Thyroid gland (tissue), 4 donors: ENCODE data around the gene DDX42. TPM values are rescaled to one million over a fixed set of nuclear protein-coding genes. Genes with fewer than 3 reads are reported as not detected.
A peak's percentile ranks its signal among the peaks of the same experiment; 100 is the strongest.
"Not testable (repeated sequence)": the region's sequence is repeated elsewhere in the genome, so short reads cannot be mapped to it uniquely, and the experiment has no call there.

ENCODE experiments used
- DNase-seq, 2 donors: peaks; one replicate each; pipeline ENCODE4 v3.0.0-alpha.2; 2019
- H3K27ac ChIP-seq, 3 donors: fragments of 200-600 bp; sonication (generic); 1 replicate in 2 of 3; 2 replicates in 1 of 3; pipeline ENCODE4 v1.5.1; 2016 to 2019; ENCODE audit warnings: mild to moderate bottlenecking in 1 of 3, moderate library complexity in 1 of 3
- H3K27me3 ChIP-seq: fragments of 200-600 bp; sonication (generic); one replicate; pipeline ENCODE4 v1.5.1; 2019
- H3K36me3 ChIP-seq, 2 donors: fragments of 200-600 bp; sonication (generic); one replicate each; pipeline ENCODE4 v1.5.1; 2016 to 2019
- H3K4me1 ChIP-seq, 2 donors: fragments of 200-600 bp; sonication (generic); one replicate each; pipeline ENCODE4 v1.5.1; 2017 to 2019
- H3K4me3 ChIP-seq, 3 donors: fragments of 200-600 bp; sonication (generic); replicated peaks in 1 of 3; 1 replicate in 2 of 3; 2 replicates in 1 of 3; pipeline ENCODE4 v1.5.1; 2016; ENCODE audit warnings: mild to moderate bottlenecking in 1 of 3
- H3K9me3 ChIP-seq: fragments of 200-600 bp; sonication (generic); one replicate; pipeline ENCODE4 v1.5.1; 2017
- CTCF ChIP-seq, 6 experiments: fragments of 200-600 bp in 3 of 6; fragments of 450-650 bp in 3 of 6; sonication (generic) in 3 of 6; IDR thresholded peaks; one replicate each; pipeline ENCODE4 v1.5.1; 2016 to 2019; ENCODE audit warnings: antibody characterized with exemption in 6 of 6, mild to moderate bottlenecking in 2 of 6, inconsistent platforms in 1 of 6, moderate library complexity in 1 of 6
- POLR2A ChIP-seq, 2 donors: fragments of 450-650 bp; IDR thresholded peaks; one replicate each; pipeline ENCODE4 v1.6.1; 2017; ENCODE audit warnings: antibody characterized with exemption in 2 of 2, mild to moderate bottlenecking in 2 of 2, moderate library complexity in 1 of 2
- WGBS, 2 donors: methylation state at CpG; one replicate each; pipeline ENCODE4 v1.1.5; 2017; 5-methylcytosine and 5-hydroxymethylcytosine counted together
- intact Hi-C: fragments of 100-400 bp; cut with DNase I; formaldehyde crosslinking; loops from one replicate; pipeline ENCODE4 v1.15.1; 2023
- total RNA-seq, 4 donors: library from RNA; depleted of rRNA; stranded (reverse); fragments of >200 nt; gene quantifications; one replicate each; pipeline ENCODE4 v1.2.3, GENCODE V29; 2016

Gene DDX42
- total RNA-seq, 4 donors from 2014 or later: 76.3 to 138 (median 89.1) TPM

DNA sequence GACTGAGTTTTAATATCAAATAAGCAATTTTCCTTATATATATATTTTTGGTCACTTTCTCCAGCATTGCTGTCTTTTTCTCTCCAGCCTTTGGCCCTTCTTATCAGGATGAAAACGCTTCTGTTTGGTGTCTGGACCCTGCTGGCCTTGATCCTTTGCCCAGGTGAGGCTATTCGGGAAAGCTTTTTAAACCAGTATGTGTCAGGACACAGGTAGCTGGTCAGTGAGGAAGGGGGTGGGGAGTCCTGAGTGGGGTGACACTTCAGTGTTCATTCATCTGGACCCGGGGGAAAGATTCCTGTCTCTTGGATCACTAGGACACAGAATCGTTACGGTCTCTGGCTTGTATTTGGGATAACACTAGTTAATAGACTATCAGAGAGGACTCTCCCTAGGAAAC, 80.7 kb downstream of the DDX42 start:
- no peak for TF ChIP-seq POLR2A (IDR thresholded peaks at IDR 0.05)
- TF ChIP-seq CTCF (IDR thresholded peaks at IDR 0.05): no peak
- intact Hi-C loops: no loop called here
- Histone ChIP-seq H3K4me1 (peaks cover 4 to 13% of the 10 kb centered on the region in 2 donors), H3K36me3 (no peaks in the 10 kb centered on the region), H3K27ac (no peak overlapping the region), H3K9me3 (no peaks in the 10 kb centered on the region), H3K4me3 (no peak overlapping the region), H3K27me3 (no peaks in the 10 kb centered on the region)
- whole genome bisulfite sequencing, 2 donors: 29 to 41% methylated on average over 5 of the region's 5 CpGs
- DNase-seq: peak; percentile 41 to 43

DNA sequence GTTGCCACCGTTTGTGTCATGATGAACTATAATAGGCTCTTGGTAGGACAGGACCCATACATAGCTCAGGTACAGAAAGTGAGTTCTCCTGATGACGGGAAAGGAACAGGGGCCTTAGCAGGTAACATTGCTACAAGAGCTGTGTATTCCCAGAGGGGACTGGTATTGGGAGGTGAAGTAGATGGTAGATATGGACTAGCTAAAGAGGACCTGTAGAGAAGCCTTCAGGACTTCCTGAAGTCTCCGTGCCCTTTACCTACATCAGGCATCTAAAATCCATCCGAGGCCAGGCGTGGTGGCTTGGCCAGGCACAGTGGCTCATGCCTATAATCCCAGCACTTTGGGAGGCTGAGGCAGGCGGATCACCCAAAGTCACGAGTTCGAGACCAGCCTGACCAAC, 81.2 kb downstream of the DDX42 start:
- 83 to 87% methylated on average over 8 of the region's 8 CpGs for WGBS, 2 donors
- Histone ChIP-seq H3K4me3 (no peak overlapping the region), H3K27me3 (no peaks in the 10 kb centered on the region), H3K36me3 (no peaks in the 10 kb centered on the region), H3K4me1 (peaks cover 4 to 13% of the 10 kb centered on the region in 2 donors), H3K27ac (no peak overlapping the region), H3K9me3 (no peaks in the 10 kb centered on the region)
- no peak for DNase-seq
- intact Hi-C loops: no loop called here
- TF ChIP-seq POLR2A (IDR thresholded peaks at IDR 0.05) (no peak), CTCF (IDR thresholded peaks at IDR 0.05) (no peak)

GRCh38 chr17:63856425-63856824, 82.5 kb downstream of the DDX42 start:
- H3K27ac ChIP-seq, H3K27me3 ChIP-seq, DNase-seq, H3K4me3 ChIP-seq, H3K36me3 ChIP-seq, intact Hi-C loops, H3K9me3 ChIP-seq: not testable (repeated sequence)
- H3K4me1 ChIP-seq: peaks cover 4 to 13% of the 10 kb centered on the region in 2 donors
- WGBS, 2 donors: 94 to 95% methylated on average over 8 of the region's 8 CpGs

DNA sequence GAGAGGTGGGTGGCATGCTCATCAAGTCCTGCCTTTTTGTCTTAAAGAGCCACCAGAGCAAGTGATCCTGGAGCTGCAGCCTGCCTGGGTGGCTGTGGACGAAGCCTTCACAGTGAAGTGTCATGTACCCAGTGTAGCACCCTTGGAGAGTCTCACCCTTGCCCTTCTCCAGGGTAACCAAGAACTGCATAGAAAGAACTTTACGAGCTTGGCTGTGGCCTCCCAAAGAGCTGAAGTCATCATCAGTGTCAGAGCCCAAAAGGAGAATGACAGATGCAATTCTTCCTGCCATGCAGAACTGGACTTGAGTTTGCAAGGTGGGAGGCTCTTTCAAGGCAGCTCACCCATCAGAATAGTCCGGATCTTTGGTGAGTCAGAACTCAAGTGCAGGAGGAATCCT, 85.3 kb downstream of the DDX42 start:
- WGBS, 2 donors: 83 to 88% methylated on average over 3 of the region's 3 CpGs
- no peak overlapping the region for H3K4me3 ChIP-seq
- TF ChIP-seq POLR2A (IDR thresholded peaks at IDR 0.05): no peak
- TF ChIP-seq CTCF (IDR thresholded peaks at IDR 0.05): no peak

GRCh38 chr17:63866625-63867024, 92.7 kb downstream of the DDX42 start:
- intact Hi-C loops, H3K9me3 ChIP-seq, H3K4me3 ChIP-seq, DNase-seq, H3K27me3 ChIP-seq, H3K27ac ChIP-seq, H3K36me3 ChIP-seq, H3K4me1 ChIP-seq: not testable (repeated sequence)
- WGBS, 2 donors: 72 to 76% methylated on average over 6 to 7 of the region's 7 CpGs

More for the DNA sequence above, 85.3 kb downstream of the DDX42 start:
- intact Hi-C loops: no loop called here
- no peaks in the 10 kb centered on the region for H3K9me3 ChIP-seq
- DNase-seq: no peak
- H3K27ac ChIP-seq: no peak overlapping the region
- H3K27me3 ChIP-seq: no peaks in the 10 kb centered on the region
- H3K4me1 ChIP-seq: peaks cover 4 to 5% of the 10 kb centered on the region in 2 donors
- H3K36me3 ChIP-seq: no peaks in the 10 kb centered on the region

Other genes with a start within 250 kb of the DDX42 start
- gene DCAF7, start 223.7 kb upstream of the DDX42 start, total RNA-seq: 10 to 100 TPM; 35.1 to 44.8 (median 40.5) TPM
- gene TACO1, start 173.3 kb upstream of the DDX42 start, total RNA-seq: 10 to 100 TPM; 15.3 to 17.1 (median 16.0) TPM
- 10 to 100 TPM; 38.6 to 68.0 (median 43.8) TPM for gene MAP3K3, start 151.8 kb upstream of the DDX42 start, total RNA-seq
- 10 to 100 TPM in 1 of 4 donors, 1 to 10 TPM in 3; 3.9 to 10.7 (median 7.2) TPM for gene LIMD2, start 74.0 kb upstream of the DDX42 start, total RNA-seq
- gene STRADA, start 32.4 kb upstream of the DDX42 start, total RNA-seq: 10 to 100 TPM; 28.6 to 44.6 (median 32.2) TPM
- 100 to 1,000 TPM in 1 of 4 donors, 10 to 100 TPM in 3; 69.4 to 120 (median 85.1) TPM for gene CCDC47, start 573 bp upstream of the DDX42 start, total RNA-seq
- 10 to 100 TPM; 79.1 to 98.3 (median 86.4) TPM for gene PSMC5, start 53.3 kb downstream of the DDX42 start, total RNA-seq
- gene FTSJ3, start 53.5 kb downstream of the DDX42 start, total RNA-seq: 10 to 100 TPM; 37.8 to 64.7 (median 47.2) TPM
- gene SMARCD2, start 68.5 kb downstream of the DDX42 start, total RNA-seq: 100 to 1,000 TPM in 1 of 4 donors, 10 to 100 TPM in 3; 75.0 to 101 (median 90.4) TPM
- not detected for gene CSH2, start 99.5 kb downstream of the DDX42 start, total RNA-seq
- gene GH2, start 107.8 kb downstream of the DDX42 start, total RNA-seq: not detected
- gene CSH1, start 122.4 kb downstream of the DDX42 start, total RNA-seq: not detected
- gene CSHL1, start 137.1 kb downstream of the DDX42 start, total RNA-seq: not detected
- not detected for gene GH1, start 144.7 kb downstream of the DDX42 start, total RNA-seq
- 1 to 10 TPM in 2 of 4 donors, not detected in 2; 1.3 to 1.8 TPM for gene CD79B, start 158.2 kb downstream of the DDX42 start, total RNA-seq
- gene SCN4A, start 198.7 kb downstream of the DDX42 start, total RNA-seq: 1 to 10 TPM; 2.4 to 7.1 (median 4.0) TPM
- 1 to 10 TPM; 1.7 to 5.6 (median 4.2) TPM for gene PRR29, start 224.2 kb downstream of the DDX42 start, total RNA-seq
- 10 to 100 TPM; 20.3 to 41.8 (median 30.6) TPM for gene ICAM2, start 246.5 kb downstream of the DDX42 start, total RNA-seq